ENCODE measurements around the gene AIFM2.
A peak's percentile ranks its signal among the peaks of the same experiment; 100 is the strongest.

AIFM2 gene

DNA sequence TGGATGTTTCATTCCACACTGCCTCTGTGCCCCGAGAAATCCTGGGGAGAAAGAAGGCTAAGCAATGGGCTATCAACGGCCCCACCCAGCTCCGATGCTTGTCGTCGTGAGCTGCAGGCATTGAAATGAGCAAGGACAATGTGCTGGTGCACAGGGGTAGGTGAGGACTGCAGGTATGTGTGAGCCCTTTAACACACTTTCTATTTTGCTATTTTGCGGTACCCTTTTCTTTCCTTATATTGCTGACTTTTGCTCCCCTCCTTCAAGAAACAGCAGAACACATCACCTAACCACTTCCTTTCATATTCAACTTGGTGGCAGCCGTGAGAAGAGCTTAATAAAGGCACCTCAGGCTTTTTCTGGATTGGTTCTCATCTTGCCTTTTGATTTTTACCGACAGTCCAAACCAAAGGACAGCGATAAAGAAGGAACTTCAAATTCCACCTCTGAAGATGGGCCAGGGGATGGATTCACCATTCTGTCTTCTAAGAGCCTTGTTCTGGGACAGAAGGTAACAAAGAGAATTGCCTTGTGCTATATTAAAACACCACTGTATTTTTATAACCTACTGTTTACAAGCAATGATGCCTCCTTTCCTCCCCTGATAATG is 39.2 kb downstream of the AIFM2 start:
- no peak for TF ChIP-seq EZH2 (IDR thresholded peaks at IDR 0.05; ENCODE audit: borderline replicate concordance, low read depth, low read length, severe bottlenecking)
- TF ChIP-seq, protein P1, sequence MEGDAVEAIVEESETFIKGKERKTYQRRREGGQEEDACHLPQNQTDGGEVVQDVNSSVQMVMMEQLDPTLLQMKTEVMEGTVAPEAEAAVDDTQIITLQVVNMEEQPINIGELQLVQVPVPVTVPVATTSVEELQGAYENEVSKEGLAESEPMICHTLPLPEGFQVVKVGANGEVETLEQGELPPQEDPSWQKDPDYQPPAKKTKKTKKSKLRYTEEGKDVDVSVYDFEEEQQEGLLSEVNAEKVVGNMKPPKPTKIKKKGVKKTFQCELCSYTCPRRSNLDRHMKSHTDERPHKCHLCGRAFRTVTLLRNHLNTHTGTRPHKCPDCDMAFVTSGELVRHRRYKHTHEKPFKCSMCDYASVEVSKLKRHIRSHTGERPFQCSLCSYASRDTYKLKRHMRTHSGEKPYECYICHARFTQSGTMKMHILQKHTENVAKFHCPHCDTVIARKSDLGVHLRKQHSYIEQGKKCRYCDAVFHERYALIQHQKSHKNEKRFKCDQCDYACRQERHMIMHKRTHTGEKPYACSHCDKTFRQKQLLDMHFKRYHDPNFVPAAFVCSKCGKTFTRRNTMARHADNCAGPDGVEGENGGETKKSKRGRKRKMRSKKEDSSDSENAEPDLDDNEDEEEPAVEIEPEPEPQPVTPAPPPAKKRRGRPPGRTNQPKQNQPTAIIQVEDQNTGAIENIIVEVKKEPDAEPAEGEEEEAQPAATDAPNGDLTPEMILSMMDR (IDR thresholded peaks at IDR 0.05; ENCODE audit: borderline replicate concordance, extremely low read depth, low read length, poor library complexity, severe bottlenecking): no peak
- ATAC-seq (ENCODE audit: insufficient read depth, low read depth) (peak; percentile 76), DNase-seq (peak; percentile 11)
- Histone ChIP-seq H3K9ac (ENCODE audit: low read depth, low read length) (0 out of 2 replicates have a peak overlapping the region, but pooled peaks have one; percentile 18), H4K20me1 (ENCODE audit: insufficient read depth, low read length) (no peaks in the 10 kb centered on the region), H3K4me3 (ENCODE audit: low read depth in 1 of 2, low read length in 2 of 2) (0 out of 4 replicates have a peak overlapping the region, but pooled peaks of 1 of the 2 experiments have one; percentile 30), H3K4me1 (ENCODE audit: insufficient read depth, low read length) (peaks cover 7% of the 10 kb centered on the region; the same call in 1 of the 2 replicates), H3K27ac (ENCODE audit: low read length) (no peak overlapping the region), H3K36me3 (ENCODE audit: insufficient read depth, low read length) (no peaks in the 10 kb centered on the region), H3K4me2 (ENCODE audit: insufficient read depth, low read length) (peak overlapping the region; percentile 58; the same call in 1 of the 2 replicates), H3K79me2 (ENCODE audit: insufficient read depth, low read length) (no peaks in the 10 kb centered on the region), H3K9me3 (ENCODE audit: insufficient read depth, low read length, severe bottlenecking) (no peaks in the 10 kb centered on the region), H2AFZ (ENCODE audit: low read depth, low read length) (no peak overlapping the region), H3K27me3 (ENCODE audit: insufficient read depth, low read length, poor library complexity) (peaks cover 38% of the 10 kb centered on the region)

DNA sequence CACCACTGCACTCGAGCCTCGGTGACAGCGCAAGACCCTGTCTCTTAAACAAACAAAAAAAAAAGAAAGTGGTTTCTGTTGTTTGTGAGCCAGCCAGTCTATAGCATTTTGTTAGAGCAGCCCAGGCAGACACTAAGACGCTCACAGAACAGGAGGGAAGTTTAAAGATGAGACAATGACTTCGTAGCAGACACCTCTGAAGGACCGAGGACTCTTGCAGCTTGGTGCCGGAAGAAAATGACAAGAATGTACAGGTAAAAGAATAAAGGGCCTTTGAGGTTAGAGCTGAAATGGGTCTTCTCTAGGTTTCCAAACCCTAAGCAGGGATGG is 40.3 kb downstream of the AIFM2 start:
- Histone ChIP-seq H3K4me1 (ENCODE audit: insufficient read depth, low read length) (peaks cover 7% of the 10 kb centered on the region; the same call in 1 of the 2 replicates), H4K20me1 (ENCODE audit: insufficient read depth, low read length) (no peaks in the 10 kb centered on the region), H3K79me2 (ENCODE audit: insufficient read depth, low read length) (no peaks in the 10 kb centered on the region), H3K27ac (ENCODE audit: low read length) (no peak overlapping the region), H3K27me3 (ENCODE audit: insufficient read depth, low read length, poor library complexity) (peaks cover 36% of the 10 kb centered on the region), H3K36me3 (ENCODE audit: insufficient read depth, low read length) (no peaks in the 10 kb centered on the region), H3K9ac (ENCODE audit: low read depth, low read length) (no peak overlapping the region), H3K4me2 (ENCODE audit: insufficient read depth, low read length) (no peak overlapping the region), H2AFZ (ENCODE audit: low read depth, low read length) (no peak overlapping the region), H3K4me3 (ENCODE audit: low read depth in 1 of 2, low read length in 2 of 2) (no peak overlapping the region), H3K9me3 (ENCODE audit: insufficient read depth, low read length, severe bottlenecking) (no peaks in the 10 kb centered on the region)
- ATAC-seq (ENCODE audit: insufficient read depth, low read depth) (no peak), DNase-seq (no peak)
- no peak for TF ChIP-seq EZH2 (IDR thresholded peaks at IDR 0.05; ENCODE audit: borderline replicate concordance, low read depth, low read length, severe bottlenecking)
- TF ChIP-seq, protein P1 (IDR thresholded peaks at IDR 0.05; ENCODE audit: borderline replicate concordance, extremely low read depth, low read length, poor library complexity, severe bottlenecking): no peak

DNA sequence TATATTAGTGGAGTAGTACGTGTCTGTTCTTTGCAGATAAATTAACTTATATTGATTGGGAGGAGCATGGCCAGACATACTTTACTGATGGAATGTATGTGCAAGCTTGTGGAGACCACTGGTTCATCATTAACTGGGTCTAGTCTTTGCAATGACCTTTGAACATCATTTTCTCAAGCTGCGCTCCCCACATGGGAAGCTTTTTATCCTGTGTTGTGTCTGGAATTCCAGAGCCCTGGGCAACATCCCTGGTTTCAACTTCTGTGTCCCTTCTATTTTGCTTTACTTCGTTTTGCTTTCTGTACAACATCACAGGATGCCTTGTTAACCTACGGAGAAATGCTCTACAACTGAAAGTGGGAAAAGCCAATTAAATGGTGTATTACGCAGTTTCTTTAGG is 41.7 kb downstream of the AIFM2 start:
- Histone ChIP-seq H3K4me3 (ENCODE audit: low read depth in 1 of 2, low read length in 2 of 2) (no peak overlapping the region), H3K9me3 (ENCODE audit: insufficient read depth, low read length, severe bottlenecking) (no peaks in the 10 kb centered on the region), H3K4me2 (ENCODE audit: insufficient read depth, low read length) (no peak overlapping the region), H2AFZ (ENCODE audit: low read depth, low read length) (no peak overlapping the region), H3K79me2 (ENCODE audit: insufficient read depth, low read length) (no peaks in the 10 kb centered on the region), H3K4me1 (ENCODE audit: insufficient read depth, low read length) (peaks cover 7% of the 10 kb centered on the region; the same call in 1 of the 2 replicates), H3K27ac (ENCODE audit: low read length) (no peak overlapping the region), H4K20me1 (ENCODE audit: insufficient read depth, low read length) (no peaks in the 10 kb centered on the region), H3K27me3 (ENCODE audit: insufficient read depth, low read length, poor library complexity) (peaks cover 26% of the 10 kb centered on the region), H3K9ac (ENCODE audit: low read depth, low read length) (no peak overlapping the region), H3K36me3 (ENCODE audit: insufficient read depth, low read length) (no peaks in the 10 kb centered on the region)
- ATAC-seq (ENCODE audit: insufficient read depth, low read depth) (no peak), DNase-seq (no peak)
- TF ChIP-seq, protein P1 (IDR thresholded peaks at IDR 0.05; ENCODE audit: borderline replicate concordance, extremely low read depth, low read length, poor library complexity, severe bottlenecking): no peak
- no peak for TF ChIP-seq EZH2 (IDR thresholded peaks at IDR 0.05; ENCODE audit: borderline replicate concordance, low read depth, low read length, severe bottlenecking)

Measured in DND-41 (cell line).